ENCODE data around the gene SEC14L5. TPM values are rescaled to one million over a fixed set of nuclear protein-coding genes. Genes with fewer than 3 reads are reported as not detected.

Gene SEC14L5
- total and polyA plus RNA-seq, 10 donors, result 0.06 to 0.94 (median 0.26) TPM; not detected in 1

- WGBS, 5 donors, result 66 to 76% (median 70%) methylated on average over 6 of the region's 6 CpGs
- intact Hi-C loops (cut with DNase I; ENCODE audit: low total_unique reads), result no loop called here
- no peak for TF ChIP-seq POLR2A (IDR thresholded peaks at IDR 0.05)
- no peak for TF ChIP-seq CTCF (IDR thresholded peaks at IDR 0.05 in 8 of 11, conservative IDR thresholded peaks at IDR 0.05 in 3 of 11)
- no peak for TF ChIP-seq POLR2AphosphoS5 (IDR thresholded peaks at IDR 0.05)
Measured at GRCh38 chr16:5001986-5002385, 43.9 kb downstream of the SEC14L5 start.

GRCh38 chr16:5002699-5003143 lies 44.6 kb downstream of the SEC14L5 start:
- no peak overlapping the region for H3K4me3 ChIP-seq
- H3K9me3 ChIP-seq, result no peaks in the 10 kb centered on the region
- H3K27ac ChIP-seq, result no peak overlapping the region
- no peaks in the 10 kb centered on the region for H3K4me1 ChIP-seq
- peaks cover 0 to 30% (median 0%) of the 10 kb centered on the region in 7 donors for H3K27me3 ChIP-seq (replicated peaks in 1 of 7)
- no peaks in the 10 kb centered on the region for H3K36me3 ChIP-seq
- TF ChIP-seq CTCF (IDR thresholded peaks at IDR 0.05 in 8 of 11, conservative IDR thresholded peaks at IDR 0.05 in 3 of 11) (no peak), POLR2A (IDR thresholded peaks at IDR 0.05) (no peak), POLR2AphosphoS5 (IDR thresholded peaks at IDR 0.05) (no peak)
- intact Hi-C loops (cut with DNase I; ENCODE audit: low total_unique reads), result no loop called here
- DNase-seq, result no peak
- WGBS, 5 donors, result 64 to 90% (median 76%) methylated on average over 3 of the region's 3 CpGs

More at GRCh38 chr16:5001986-5002385, 43.9 kb downstream of the SEC14L5 start:
- Histone ChIP-seq H3K27me3 (replicated peaks in 1 of 7) (peaks cover 0 to 34% (median 0%) of the 10 kb centered on the region in 7 donors), H3K36me3 (no peaks in the 10 kb centered on the region), H3K27ac (no peak overlapping the region), H3K9me3 (no peaks in the 10 kb centered on the region), H3K4me1 (no peaks in the 10 kb centered on the region), H3K4me3 (no peak overlapping the region)
- DNase-seq, result no peak

- peaks cover 0 to 33% (median 0%) of the 10 kb centered on the region in 7 donors for H3K27me3 ChIP-seq (replicated peaks in 1 of 7)
- intact Hi-C loops (cut with DNase I; ENCODE audit: low total_unique reads), result no loop called here
- 82 to 94% (median 85%) methylated on average over 10 to 12 of the region's 12 CpGs for WGBS, 5 donors
- TF ChIP-seq POLR2A (IDR thresholded peaks at IDR 0.05) (no peak), POLR2AphosphoS5 (IDR thresholded peaks at IDR 0.05) (no peak), CTCF (IDR thresholded peaks at IDR 0.05 in 8 of 11, conservative IDR thresholded peaks at IDR 0.05 in 3 of 11) (no peak)
- H3K36me3 ChIP-seq, result no peaks in the 10 kb centered on the region
- no peak overlapping the region for H3K27ac ChIP-seq
- peak; percentile 63 for DNase-seq
- no peak overlapping the region for H3K4me3 ChIP-seq
- no peaks in the 10 kb centered on the region for H3K4me1 ChIP-seq
- no peaks in the 10 kb centered on the region for H3K9me3 ChIP-seq
Measured at GRCh38 chr16:5003211-5003610, 45.1 kb downstream of the SEC14L5 start.

GRCh38 chr16:5003828-5004227 lies 45.7 kb downstream of the SEC14L5 start:
- intact Hi-C loops (cut with DNase I; ENCODE audit: low total_unique reads), result no loop called here
- DNase-seq, result peak; percentile 20
- no peak for TF ChIP-seq CTCF (IDR thresholded peaks at IDR 0.05 in 8 of 11, conservative IDR thresholded peaks at IDR 0.05 in 3 of 11)
- no peak for TF ChIP-seq POLR2A (IDR thresholded peaks at IDR 0.05)
- no peak for TF ChIP-seq POLR2AphosphoS5 (IDR thresholded peaks at IDR 0.05)
- Histone ChIP-seq H3K4me3 (no peak overlapping the region), H3K27me3 (replicated peaks in 1 of 7) (peaks cover 0 to 38% (median 0%) of the 10 kb centered on the region in 7 donors), H3K27ac (no peak overlapping the region), H3K36me3 (no peaks in the 10 kb centered on the region), H3K4me1 (no peaks in the 10 kb centered on the region), H3K9me3 (no peaks in the 10 kb centered on the region)
- WGBS, 5 donors, result 89 to 97% (median 93%) methylated on average over 10 of the region's 10 CpGs

All from spleen (tissue), 11 donors.